ENCODE measurements around the gene ARL13A. TPM values are rescaled to one million over a fixed set of nuclear protein-coding genes. Genes with fewer than 3 reads are reported as not detected.
"Not testable (repeated sequence)": the region's sequence is repeated elsewhere in the genome, so short reads cannot be mapped to it uniquely, and the experiment has no call there.

ARL13A gene
- polyA plus RNA-seq, 4 donors, result 0.13 TPM; not detected in 3

DNA sequence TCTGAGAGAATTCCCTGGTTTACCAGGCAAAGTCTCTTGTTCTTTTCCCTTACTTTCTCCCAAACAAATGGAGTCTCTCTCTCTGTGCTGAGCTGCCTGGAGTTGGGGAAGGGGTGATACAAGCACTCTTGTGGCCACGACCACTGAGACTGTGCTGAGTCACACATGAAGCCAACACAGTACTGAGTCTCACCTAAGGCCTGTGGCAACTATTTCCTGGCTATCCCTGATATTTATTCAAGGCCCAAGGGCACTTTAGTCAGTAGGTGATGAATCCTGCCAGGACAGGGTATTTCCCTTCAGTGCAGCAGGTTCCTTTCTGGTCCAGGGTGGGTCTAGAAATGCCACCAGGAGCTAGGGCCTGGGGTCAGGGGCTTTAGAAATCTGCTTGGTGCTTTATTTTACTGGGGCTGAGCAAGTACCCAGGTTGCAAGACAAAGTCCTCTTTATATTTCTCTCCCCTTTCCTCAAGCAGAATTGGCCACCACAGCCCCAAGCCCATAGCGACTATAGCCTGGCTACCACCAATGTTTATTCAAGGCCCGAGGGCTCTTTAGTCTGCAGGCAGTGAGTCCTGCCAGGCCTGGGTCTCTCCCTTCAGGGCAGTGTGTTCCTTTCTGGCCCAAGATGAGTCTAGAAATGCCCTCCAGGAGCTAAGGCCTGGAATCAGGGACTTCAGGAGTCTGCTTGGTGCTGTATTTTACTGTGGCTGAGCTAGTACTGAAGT is 10.5 kb downstream of the ARL13A start:
- Histone ChIP-seq H3K27me3 (ENCODE audit: control insufficient read depth in 3 of 3, insufficient read depth in 3 of 3, low read length in 3 of 3) (no peaks in the 10 kb centered on the region), H3K4me1 (ENCODE audit: control insufficient read depth in 3 of 3, insufficient read depth in 2 of 3, low read depth in 1 of 3, low read length in 2 of 3) (no peaks in the 10 kb centered on the region), H3K9me3 (ENCODE audit: control insufficient read depth in 2 of 2, insufficient read depth in 1 of 2, low read depth in 1 of 2, low read length in 1 of 2) (no peaks in the 10 kb centered on the region), H3K27ac (ENCODE audit: low read depth in 1 of 3, low read length in 2 of 3) (no peak overlapping the region), H3K4me3 (ENCODE audit: low read depth in 1 of 3, low read length in 3 of 3) (no peak overlapping the region), H3K36me3 (ENCODE audit: control insufficient read depth in 3 of 3, insufficient read depth in 2 of 3, low read depth in 1 of 3, low read length in 3 of 3) (peaks cover 0 to 4% (median 0%) of the 10 kb centered on the region in 3 donors)
- FAIRE-seq (no peak), DNase-seq (no peak)
- WGBS, 3 donors, result 68 to 88% (median 78%) methylated on average over 3 of the region's 3 CpGs

DNA sequence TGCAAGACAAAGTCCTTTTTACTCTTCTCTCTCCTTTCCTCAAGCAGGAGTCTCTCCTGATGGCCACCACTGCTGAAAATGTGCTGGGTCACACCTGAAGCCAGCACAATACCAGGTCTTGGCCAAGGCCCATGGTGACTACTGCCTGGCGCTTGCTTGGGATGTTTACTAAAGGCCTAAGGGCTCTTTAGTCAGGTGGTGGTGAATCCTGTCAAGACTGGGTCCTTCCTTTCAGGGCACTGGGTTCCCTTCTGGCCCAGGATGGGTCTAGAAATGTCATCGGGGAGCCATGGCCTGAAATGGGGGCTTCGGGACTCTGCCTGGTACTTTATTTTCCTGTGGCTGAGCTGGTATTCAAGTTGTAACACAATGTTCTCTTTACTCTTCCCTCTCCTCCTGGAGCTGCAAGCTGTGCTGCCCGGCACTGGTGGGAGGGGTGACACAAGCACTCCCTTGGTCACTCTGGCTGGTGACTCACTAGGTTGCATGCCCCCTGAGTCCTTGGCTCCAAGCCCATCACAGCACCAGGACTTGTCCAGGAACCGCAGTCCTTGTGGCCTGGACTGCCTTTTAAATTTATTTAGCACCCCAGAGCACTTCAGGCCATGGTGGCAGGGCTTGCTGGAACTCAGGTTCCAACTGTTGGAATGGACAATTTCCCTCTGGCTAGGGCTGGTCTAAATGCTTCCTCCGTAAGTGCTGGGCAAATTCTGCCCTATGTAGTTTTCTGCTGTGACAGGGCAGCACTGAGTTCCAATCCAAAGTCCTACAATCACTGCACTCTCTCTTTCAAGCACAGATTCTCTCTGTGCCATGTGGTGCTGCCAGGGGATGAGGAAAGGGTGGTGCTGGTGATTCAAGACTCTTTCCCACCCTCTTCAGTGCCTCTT is 11.3 kb downstream of the ARL13A start:
- DNase-seq (no peak), FAIRE-seq (no peak)
- WGBS, 3 donors, result 88 to 97% (median 91%) methylated on average over 4 to 6 of the region's 6 CpGs

DNA sequence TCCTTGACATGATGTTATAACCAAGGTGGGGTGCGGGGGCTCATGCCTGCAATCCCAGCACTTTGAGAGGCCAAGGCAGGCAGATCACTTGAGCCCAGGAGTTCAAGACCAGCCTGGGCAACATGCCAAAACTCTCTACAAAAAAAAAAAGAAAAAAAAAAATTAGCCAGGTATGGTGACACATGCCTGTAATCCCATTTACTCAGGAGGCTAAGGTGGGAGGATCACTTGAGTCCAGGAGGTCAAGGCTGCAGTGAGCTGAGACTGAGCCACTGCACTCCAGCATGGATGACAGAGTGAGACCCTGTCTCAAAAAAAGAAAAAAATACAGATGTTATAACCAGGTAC is 12.0 kb downstream of the ARL13A start:
- H3K9me3 ChIP-seq (ENCODE audit: control insufficient read depth in 2 of 2, insufficient read depth in 1 of 2, low read depth in 1 of 2, low read length in 1 of 2); H3K4me1 ChIP-seq (ENCODE audit: control insufficient read depth in 3 of 3, insufficient read depth in 2 of 3, low read depth in 1 of 3, low read length in 2 of 3); H3K36me3 ChIP-seq (ENCODE audit: control insufficient read depth in 3 of 3, insufficient read depth in 2 of 3, low read depth in 1 of 3, low read length in 3 of 3); H3K27me3 ChIP-seq (ENCODE audit: control insufficient read depth in 3 of 3, insufficient read depth in 3 of 3, low read length in 3 of 3); H3K27ac ChIP-seq (ENCODE audit: low read depth in 1 of 3, low read length in 2 of 3); FAIRE-seq; DNase-seq; H3K4me3 ChIP-seq (ENCODE audit: low read depth in 1 of 3, low read length in 3 of 3): not testable (repeated sequence)
- WGBS, 3 donors, result 91 to 95% (median 91%) methylated on average over 1 of the region's 1 CpG

More for the DNA sequence above, 11.3 kb downstream of the ARL13A start:
- H3K36me3 ChIP-seq (ENCODE audit: control insufficient read depth in 3 of 3, insufficient read depth in 2 of 3, low read depth in 1 of 3, low read length in 3 of 3), result peaks cover 0 to 4% (median 0%) of the 10 kb centered on the region in 3 donors
- no peaks in the 10 kb centered on the region for H3K9me3 ChIP-seq (ENCODE audit: control insufficient read depth in 2 of 2, insufficient read depth in 1 of 2, low read depth in 1 of 2, low read length in 1 of 2)
- H3K27me3 ChIP-seq (ENCODE audit: control insufficient read depth in 3 of 3, insufficient read depth in 3 of 3, low read length in 3 of 3), result no peaks in the 10 kb centered on the region
- H3K4me1 ChIP-seq (ENCODE audit: control insufficient read depth in 3 of 3, insufficient read depth in 2 of 3, low read depth in 1 of 3, low read length in 2 of 3), result no peaks in the 10 kb centered on the region
- no peak overlapping the region for H3K4me3 ChIP-seq (ENCODE audit: low read depth in 1 of 3, low read length in 3 of 3)
- H3K27ac ChIP-seq (ENCODE audit: low read depth in 1 of 3, low read length in 2 of 3), result no peak overlapping the region

DNA sequence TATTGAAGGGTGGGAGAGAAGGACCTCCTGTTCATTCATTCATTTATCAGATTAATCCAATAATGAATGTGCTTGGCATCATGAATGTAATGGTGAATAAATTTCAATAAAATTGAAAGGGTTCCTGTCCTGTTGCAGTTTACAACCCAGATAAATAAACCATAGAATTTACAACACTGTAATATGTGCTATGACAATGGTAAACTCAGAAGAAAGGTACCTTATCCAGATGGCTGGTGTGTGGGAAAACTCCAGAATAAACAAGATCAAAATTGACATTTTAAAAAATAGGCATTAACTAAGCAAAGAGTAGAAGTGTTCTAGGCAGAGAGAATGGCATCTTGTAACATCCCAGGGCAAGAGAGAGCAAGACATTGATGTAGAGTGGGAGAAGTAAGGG is 15.3 kb downstream of the ARL13A start:
- no peak for FAIRE-seq

DNA sequence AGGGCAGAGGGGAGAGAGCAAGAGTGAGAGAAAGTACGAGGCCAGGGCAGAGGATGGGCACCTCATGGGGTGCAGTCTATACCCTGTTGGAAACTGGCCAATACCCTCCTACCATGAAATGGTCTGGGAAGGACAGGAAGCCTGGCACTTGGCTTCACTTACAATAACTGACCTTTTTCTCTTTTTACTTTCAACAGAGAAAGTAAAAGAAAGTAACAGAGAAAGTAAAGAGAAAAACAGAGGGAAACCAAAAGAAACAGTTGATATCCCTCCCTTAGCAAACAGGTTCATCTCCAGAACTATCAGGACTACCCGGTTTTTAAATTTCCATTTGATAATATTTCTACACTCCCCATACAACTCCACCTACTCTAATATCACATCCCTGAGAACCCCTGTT is 20.6 kb downstream of the ARL13A start:
- Histone ChIP-seq H3K4me1 (ENCODE audit: control insufficient read depth in 3 of 3, insufficient read depth in 2 of 3, low read depth in 1 of 3, low read length in 2 of 3) (peaks cover 0 to 12% (median 0%) of the 10 kb centered on the region in 3 donors), H3K27me3 (ENCODE audit: control insufficient read depth in 3 of 3, insufficient read depth in 3 of 3, low read length in 3 of 3) (no peaks in the 10 kb centered on the region), H3K27ac (ENCODE audit: low read depth in 1 of 3, low read length in 2 of 3) (no peak overlapping the region), H3K4me3 (ENCODE audit: low read depth in 1 of 3, low read length in 3 of 3) (no peak overlapping the region), H3K9me3 (ENCODE audit: control insufficient read depth in 2 of 2, insufficient read depth in 1 of 2, low read depth in 1 of 2, low read length in 1 of 2) (no peaks in the 10 kb centered on the region), H3K36me3 (ENCODE audit: control insufficient read depth in 3 of 3, insufficient read depth in 2 of 3, low read depth in 1 of 3, low read length in 3 of 3) (no peaks in the 10 kb centered on the region)
- WGBS, 3 donors, result 50 to 70% (median 64%) methylated on average over 2 of the region's 2 CpGs
- no peak for DNase-seq
- FAIRE-seq, result no peak

More for the DNA sequence above, 15.3 kb downstream of the ARL13A start:
- H3K4me1 ChIP-seq (ENCODE audit: control insufficient read depth in 3 of 3, insufficient read depth in 2 of 3, low read depth in 1 of 3, low read length in 2 of 3), result no peaks in the 10 kb centered on the region
- no peak overlapping the region for H3K4me3 ChIP-seq (ENCODE audit: low read depth in 1 of 3, low read length in 3 of 3)
- no peaks in the 10 kb centered on the region for H3K27me3 ChIP-seq (ENCODE audit: control insufficient read depth in 3 of 3, insufficient read depth in 3 of 3, low read length in 3 of 3)
- DNase-seq, result no peak
- no peak overlapping the region for H3K27ac ChIP-seq (ENCODE audit: low read depth in 1 of 3, low read length in 2 of 3)
- H3K36me3 ChIP-seq (ENCODE audit: control insufficient read depth in 3 of 3, insufficient read depth in 2 of 3, low read depth in 1 of 3, low read length in 3 of 3), result peaks cover 0 to 4% (median 0%) of the 10 kb centered on the region in 3 donors
- H3K9me3 ChIP-seq (ENCODE audit: control insufficient read depth in 2 of 2, insufficient read depth in 1 of 2, low read depth in 1 of 2, low read length in 1 of 2), result no peaks in the 10 kb centered on the region

DNA sequence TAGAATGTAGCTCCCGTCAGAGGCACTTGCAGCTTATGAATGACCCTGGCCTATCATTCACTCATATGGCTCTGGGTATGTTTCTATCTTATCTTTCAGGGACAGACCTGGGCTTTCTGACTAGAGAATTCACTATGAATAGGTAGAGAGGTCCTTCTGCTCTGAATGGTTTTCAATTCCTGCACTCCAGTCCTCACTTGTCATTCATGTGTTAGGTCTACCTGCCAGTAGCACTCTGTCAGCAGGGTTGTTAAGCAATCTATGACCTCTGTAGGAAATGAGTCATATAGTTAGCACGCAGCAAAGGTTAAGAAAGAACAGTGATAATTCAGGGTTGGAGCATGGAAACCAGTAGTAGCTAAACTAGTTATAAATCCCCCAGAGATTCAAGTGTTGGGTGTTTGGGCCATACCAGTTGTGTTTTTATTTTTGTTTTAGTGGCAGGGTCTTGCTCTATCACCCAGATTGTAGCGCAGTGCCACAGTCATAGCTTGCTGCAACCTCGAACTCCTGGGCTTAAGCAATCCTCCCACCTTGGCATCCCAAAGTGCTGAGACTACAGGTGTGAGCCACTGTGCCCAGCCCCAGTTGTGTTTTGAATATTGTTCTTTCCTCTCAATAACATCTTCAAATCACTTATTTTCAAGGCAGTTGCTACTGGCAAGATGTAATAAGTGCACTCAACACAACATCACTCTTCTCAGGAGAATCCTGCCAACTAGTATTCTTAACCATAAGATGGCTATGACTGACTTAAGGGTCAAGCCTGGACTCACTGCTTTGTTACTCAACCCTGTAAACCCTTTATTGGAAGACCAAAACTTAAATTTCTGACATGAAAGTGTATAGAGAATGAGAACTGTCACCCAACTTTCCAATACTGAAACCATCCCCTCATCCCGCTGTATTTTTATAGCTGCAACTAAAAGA is 25.1 kb downstream of the ARL13A start:
- Histone ChIP-seq H3K9me3 (ENCODE audit: control insufficient read depth in 2 of 2, insufficient read depth in 1 of 2, low read depth in 1 of 2, low read length in 1 of 2) (no peaks in the 10 kb centered on the region), H3K4me3 (ENCODE audit: low read depth in 1 of 3, low read length in 3 of 3) (no peak overlapping the region), H3K27ac (ENCODE audit: low read depth in 1 of 3, low read length in 2 of 3) (peak overlapping the region; percentile 15 to 75 (median 24)), H3K4me1 (ENCODE audit: control insufficient read depth in 3 of 3, insufficient read depth in 2 of 3, low read depth in 1 of 3, low read length in 2 of 3) (peaks cover 0 to 12% (median 0%) of the 10 kb centered on the region in 3 donors), H3K27me3 (ENCODE audit: control insufficient read depth in 3 of 3, insufficient read depth in 3 of 3, low read length in 3 of 3) (no peaks in the 10 kb centered on the region), H3K36me3 (ENCODE audit: control insufficient read depth in 3 of 3, insufficient read depth in 2 of 3, low read depth in 1 of 3, low read length in 3 of 3) (peaks cover 0 to 2% (median 0%) of the 10 kb centered on the region in 3 donors)
- no peak for FAIRE-seq
- peak; percentile 64 to 77 for DNase-seq
- WGBS, 3 donors, result 67 to 76% (median 71%) methylated on average over 5 of the region's 5 CpGs

DNA sequence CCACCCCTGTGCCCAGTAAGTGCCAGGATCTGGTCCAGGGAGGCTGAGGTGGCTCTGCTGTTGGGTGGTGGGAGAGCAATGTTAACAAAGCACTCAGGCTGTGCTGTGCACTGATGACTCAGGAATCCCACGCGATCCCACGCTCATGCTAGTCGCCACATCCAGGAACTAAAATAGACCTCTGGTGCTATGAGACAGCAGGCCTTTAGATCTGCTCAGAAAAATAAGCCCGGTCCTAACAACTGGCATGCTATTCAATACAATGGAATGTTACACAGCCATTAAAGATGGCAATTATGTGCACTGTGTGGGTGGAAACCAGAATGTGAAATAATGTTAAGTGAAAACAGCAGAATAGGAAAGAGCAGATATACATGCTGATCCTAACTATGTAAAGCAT is 26.0 kb downstream of the ARL13A start:
- H3K4me1 ChIP-seq (ENCODE audit: control insufficient read depth in 3 of 3, insufficient read depth in 2 of 3, low read depth in 1 of 3, low read length in 2 of 3), result peaks cover 0 to 12% (median 0%) of the 10 kb centered on the region in 3 donors
- DNase-seq (no peak), FAIRE-seq (no peak)
- H3K4me3 ChIP-seq (ENCODE audit: low read depth in 1 of 3, low read length in 3 of 3), result no peak overlapping the region
- H3K36me3 ChIP-seq (ENCODE audit: control insufficient read depth in 3 of 3, insufficient read depth in 2 of 3, low read depth in 1 of 3, low read length in 3 of 3), result peaks cover 0 to 2% (median 0%) of the 10 kb centered on the region in 3 donors
- 86 to 89% (median 87%) methylated on average over 5 of the region's 5 CpGs for WGBS, 3 donors
- no peaks in the 10 kb centered on the region for H3K27me3 ChIP-seq (ENCODE audit: control insufficient read depth in 3 of 3, insufficient read depth in 3 of 3, low read length in 3 of 3)
- no peak overlapping the region for H3K27ac ChIP-seq (ENCODE audit: low read depth in 1 of 3, low read length in 2 of 3)
- no peaks in the 10 kb centered on the region for H3K9me3 ChIP-seq (ENCODE audit: control insufficient read depth in 2 of 2, insufficient read depth in 1 of 2, low read depth in 1 of 2, low read length in 1 of 2)

DNA sequence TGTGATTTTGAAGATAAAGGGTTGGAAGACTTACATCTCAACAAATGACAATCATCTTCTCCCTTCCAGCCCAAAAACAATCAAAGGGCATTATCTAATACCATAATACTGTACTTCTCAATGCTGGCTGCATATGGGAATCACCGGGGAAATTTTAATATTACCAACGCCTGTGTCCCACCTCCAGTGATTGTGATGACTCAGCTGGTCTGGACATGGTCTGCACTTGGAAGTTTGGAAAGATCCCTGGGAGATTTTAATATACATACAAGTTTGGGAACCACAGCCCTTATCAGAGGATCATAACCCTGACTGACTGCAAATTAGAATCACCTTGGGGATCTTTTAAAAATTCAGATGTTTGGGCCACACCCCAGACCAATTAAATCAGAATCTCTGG is 29.9 kb downstream of the ARL13A start:
- 89 to 97% (median 93%) methylated on average over 2 of the region's 2 CpGs for WGBS, 3 donors
- H3K4me1 ChIP-seq (ENCODE audit: control insufficient read depth in 3 of 3, insufficient read depth in 2 of 3, low read depth in 1 of 3, low read length in 2 of 3), result peaks cover 0 to 5% (median 0%) of the 10 kb centered on the region in 3 donors
- no peak overlapping the region for H3K27ac ChIP-seq (ENCODE audit: low read depth in 1 of 3, low read length in 2 of 3)
- no peaks in the 10 kb centered on the region for H3K27me3 ChIP-seq (ENCODE audit: control insufficient read depth in 3 of 3, insufficient read depth in 3 of 3, low read length in 3 of 3)
- H3K4me3 ChIP-seq (ENCODE audit: low read depth in 1 of 3, low read length in 3 of 3), result no peak overlapping the region
- DNase-seq, result no peak
- H3K36me3 ChIP-seq (ENCODE audit: control insufficient read depth in 3 of 3, insufficient read depth in 2 of 3, low read depth in 1 of 3, low read length in 3 of 3), result peaks cover 0 to 3% (median 0%) of the 10 kb centered on the region in 3 donors
- no peak for FAIRE-seq
- no peaks in the 10 kb centered on the region for H3K9me3 ChIP-seq (ENCODE audit: control insufficient read depth in 2 of 2, insufficient read depth in 1 of 2, low read depth in 1 of 2, low read length in 1 of 2)

Data from small intestine (tissue), 7 donors.